Hepatocyte (in vitro differentiated cells): ENCODE data around the gene FMN1.

Source experiments
- CTCF ChIP-seq: fragments of 200-600 bp; sonication (generic); IDR thresholded peaks from 2 replicates; pipeline ENCODE4 v1.5.1; 2016; ENCODE audit warnings: antibody characterized with exemption, mild to moderate bottlenecking; ENCODE audit not compliant: poor library complexity
- EZH2phosphoT487 ChIP-seq: fragments of 200-600 bp; sonication (generic); IDR thresholded peaks from one replicate; pipeline ENCODE4 v1.6.1; 2018; ENCODE audit warnings: antibody characterized with exemption, mild to moderate bottlenecking, low read depth, moderate library complexity; ENCODE audit not compliant: unreplicated experiment, severe bottlenecking

GRCh38 chr15:33236841-33237509 is 42.5 kb upstream of the FMN1 start:
- TF ChIP-seq CTCF = no peak
- TF ChIP-seq EZH2phosphoT487 = no peak
